Panc1 (cell line): Measurements from ENCODE around the gene USH1C. TPM values are rescaled to one million over a fixed set of nuclear protein-coding genes. Genes with fewer than 3 reads are reported as not detected.

ENCODE experiments used
- ATAC-seq: fragments of 200-7000 bp; cut with Tn5 transposase; 2 replicates; pipeline ENCODE4 v1.9.1; 2020; ENCODE audit warnings: mild to moderate bottlenecking, moderate library complexity
- BruUV-seq: library from RNA; stranded (reverse); fragments of 400-500 nt; replicated peaks from 2 replicates; lab custom pipeline; 2021; lab: Mats Ljungman, UMichigan
- CTCF ChIA-PET: fragments of 300-600 bp; sonication (Branson Sonifier 250); formaldehyde crosslinking; loops from one replicate; lab custom pipeline; 2022; ENCODE audit warnings: antibody characterized with exemption; lab: Charles Lee
- POLR2A ChIA-PET: fragments of 300-600 bp; sonication (Branson Sonifier 250); formaldehyde crosslinking; loops from one replicate; lab custom pipeline; 2022; ENCODE audit warnings: antibody characterized with exemption; lab: Charles Lee
- DNase-seq: peaks from one replicate; pipeline ENCODE4 v3.0.0-alpha.2; 2010; ENCODE audit warnings: low read depth, low spot score
- H3K27ac ChIP-seq: 2 replicates; pipeline ENCODE4 v1.5.1; 2011; ENCODE audit warnings: mild to moderate bottlenecking, low read length, inconsistent platforms
- H3K27me3 ChIP-seq: fragments of 200-500 bp; sonication (Bioruptor generic); 2 replicates; pipeline ENCODE4 v1.6.0; 2014; ENCODE audit warnings: low read length, inconsistent platforms; ENCODE audit not compliant: control insufficient read depth, insufficient read depth
- H3K36me3 ChIP-seq: fragments of 200-500 bp; sonication (Bioruptor generic); 2 replicates; pipeline ENCODE4 v1.5.1; 2014; ENCODE audit warnings: inconsistent platforms, mild to moderate bottlenecking, low read length, moderate library complexity; ENCODE audit not compliant: control insufficient read depth, insufficient read depth
- H3K4me1 ChIP-seq: 2 replicates; pipeline ENCODE4 v1.5.1; 2011; ENCODE audit warnings: inconsistent platforms, mild to moderate bottlenecking, low read length, moderate library complexity; ENCODE audit not compliant: control insufficient read depth, insufficient read depth
- H3K4me3 ChIP-seq, 2 experiments: 2 replicates each; pipeline ENCODE4 v1.5.1; 2011 to 2012; ENCODE audit warnings: low read depth in 2 of 2, low read length in 2 of 2, mild to moderate bottlenecking in 2 of 2, inconsistent platforms in 1 of 2, moderate library complexity in 1 of 2
- H3K9me3 ChIP-seq: fragments of 200-500 bp; sonication (Bioruptor generic); 2 replicates; pipeline ENCODE4 v1.5.1; 2014; ENCODE audit warnings: low read depth, mild to moderate bottlenecking, inconsistent platforms, low read length, moderate library complexity; ENCODE audit not compliant: control insufficient read depth, insufficient read depth
- CTCF ChIP-seq: fragments of 450-650 bp; IDR thresholded peaks from 2 replicates; pipeline ENCODE4 v1.5.1; 2017; ENCODE audit warnings: mild to moderate bottlenecking
- POLR2AphosphoS5 ChIP-seq: IDR thresholded peaks from 2 replicates; pipeline ENCODE4 v1.6.1; 2012; ENCODE audit warnings: mild to moderate bottlenecking, low read depth, low read length, moderate library complexity
- REST ChIP-seq, 2 experiments: IDR thresholded peaks; 2 replicates each; pipeline ENCODE4 v1.6.1; 2011 to 2012; ENCODE audit warnings: low read depth in 2 of 2, control low read depth in 1 of 2, low read length in 1 of 2, mild to moderate bottlenecking in 1 of 2, moderate library complexity in 1 of 2; ENCODE audit not compliant: insufficient read depth in 1 of 2
- SIN3A ChIP-seq: IDR thresholded peaks from 2 replicates; pipeline ENCODE4 v1.6.1; 2012; ENCODE audit warnings: low read depth, mild to moderate bottlenecking, low read length, moderate library complexity, borderline replicate concordance; ENCODE audit not compliant: insufficient read depth
- TCF7L2 ChIP-seq: IDR thresholded peaks from 2 replicates; pipeline ENCODE4 v1.6.1; 2011; ENCODE audit warnings: mild to moderate bottlenecking, low read depth, low read length, inconsistent platforms
- in situ Hi-C: cut with HindIII; loops from 2 replicates; pipeline ENCODE4 v1.10.0; 2016; ENCODE audit warnings: low sequenced_read_pairs, low pct_unique_long_range_greater_than_20kb
- intact Hi-C: fragments of 100-400 bp; cut with micrococcal nuclease; formaldehyde crosslinking; loops from one replicate; pipeline ENCODE4 v1.10.0; 2022; ENCODE audit not compliant: unreplicated experiment
- total RNA-seq: library from RNA; stranded (reverse); gene quantifications from one replicate; pipeline ENCODE4 v1.2.1, GENCODE V29; 2021; ENCODE audit not compliant: unreplicated experiment

The USH1C gene
- total RNA-seq, 1 experiment from 2014 or later = not detected

GRCh38 chr11:17556999-17557398, 12.8 kb upstream of the USH1C start:
- CTCF ChIA-PET = no interaction called here
- Histone ChIP-seq H3K9me3 (no peaks in the 10 kb centered on the region), H3K27me3 (no peaks in the 10 kb centered on the region; the same call in 1 of the 2 replicates), H3K4me3 (no peak overlapping the region), H3K4me1 (no peaks in the 10 kb centered on the region), H3K36me3 (no peaks in the 10 kb centered on the region), H3K27ac (no peak overlapping the region)
- intact Hi-C loops (no loop called here), in situ Hi-C loops (no loop called here)
- POLR2A ChIA-PET = no interaction called here
- no TSS peak for BruUV-seq
- no peak for ATAC-seq
- no peak for TF ChIP-seq REST (IDR thresholded peaks at IDR 0.05; ENCODE audit: insufficient read depth in 1 of 2, low read depth in 2 of 2, low read length in 1 of 2)
- TF ChIP-seq SIN3A = no peak
- TF ChIP-seq POLR2AphosphoS5 = no peak
- no peak for TF ChIP-seq TCF7L2
- no peak for TF ChIP-seq CTCF
- DNase-seq = no peak

- intact Hi-C loops = no loop called here
- ATAC-seq = no peak
- in situ Hi-C loops = no loop called here
- no peak for TF ChIP-seq REST (IDR thresholded peaks at IDR 0.05; ENCODE audit: insufficient read depth in 1 of 2, low read depth in 2 of 2, low read length in 1 of 2)
- TF ChIP-seq TCF7L2 = no peak
- no peak for TF ChIP-seq POLR2AphosphoS5
- TF ChIP-seq CTCF = no peak
- TF ChIP-seq SIN3A = no peak
- DNase-seq = no peak
- Histone ChIP-seq H3K36me3 (no peaks in the 10 kb centered on the region), H3K4me1 (no peaks in the 10 kb centered on the region), H3K9me3 (no peaks in the 10 kb centered on the region), H3K4me3 (no peak overlapping the region), H3K27ac (no peak overlapping the region), H3K27me3 (no peaks in the 10 kb centered on the region)
- ChIA-PET CTCF (no interaction called here), POLR2A (no interaction called here)
- no TSS peak for BruUV-seq
These were observed 10.3 kb upstream of the USH1C start for GRCh38 chr11:17554487-17554886.
